Tibial nerve (tissue), 3 donors: ENCODE results near the gene PKD2.

ENCODE experiments used
- CTCF ChIP-seq, 5 experiments: fragments of 200-600 bp in 3 of 5; fragments of 450-650 bp in 2 of 5; sonication (generic) in 3 of 5; IDR thresholded peaks; one replicate each; pipeline ENCODE4 v1.5.1; 2016 to 2019; ENCODE audit warnings: antibody characterized with exemption in 5 of 5, mild to moderate bottlenecking in 3 of 5, moderate library complexity in 2 of 5
- POLR2A ChIP-seq, 2 donors: fragments of 450-650 bp; IDR thresholded peaks; one replicate each; pipeline ENCODE4 v1.6.1; 2017; ENCODE audit warnings: antibody characterized with exemption in 2 of 2, mild to moderate bottlenecking in 2 of 2, moderate library complexity in 2 of 2

DNA sequence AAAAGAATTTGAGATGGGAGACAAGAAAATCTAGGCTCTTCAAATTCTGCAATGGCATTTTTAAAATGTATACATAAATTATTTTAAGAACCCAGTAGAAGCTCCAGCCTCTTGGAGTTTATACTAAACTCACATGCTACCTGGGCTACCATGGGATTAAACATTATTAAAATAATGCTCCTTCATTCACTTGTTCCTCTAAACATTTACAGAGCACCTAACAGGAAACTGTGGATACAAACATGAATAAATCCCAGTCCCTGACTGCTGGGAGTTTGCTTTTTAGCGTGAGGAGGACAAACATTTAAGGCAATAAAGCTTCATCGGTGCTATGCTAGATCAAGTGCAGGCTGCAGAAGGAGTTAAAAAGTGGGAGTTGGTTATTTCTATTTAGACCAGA is 37.3 kb upstream of the PKD2 start:
- TF ChIP-seq POLR2A (IDR thresholded peaks at IDR 0.05) (no peak), CTCF (IDR thresholded peaks at IDR 0.05) (no peak)
